Measurements from ENCODE around the gene PUS10. TPM values are rescaled to one million over a fixed set of nuclear protein-coding genes. Genes with fewer than 3 reads are reported as not detected.

PUS10 gene
- total RNA-seq, 2 donors from 2014 or later = 3.6 to 15.6 TPM

- Histone ChIP-seq H3K36me3 (replicated peaks in 1 of 2; ENCODE audit: insufficient read depth in 1 of 2, low read depth in 2 of 2) (no peaks in the 10 kb centered on the region), H3K4me1 (peaks cover 13% of the 10 kb centered on the region), H3K27ac (no peak overlapping the region), H3K27me3 (no peaks in the 10 kb centered on the region), H3K9me3 (no peaks in the 10 kb centered on the region), H3K4me3 (no peak overlapping the region)
- intact Hi-C loops (cut with DNase I) = no loop called here
- no peak for TF ChIP-seq CTCF (IDR thresholded peaks at IDR 0.05)
- no peak for TF ChIP-seq POLR2A (IDR thresholded peaks at IDR 0.05)
- ATAC-seq = no peak
- no peak for DNase-seq
- 84 to 87% methylated on average over 4 of the region's 4 CpGs for WGBS, 2 donors
Measured at GRCh38 chr2:60979231-60979630, 38.8 kb downstream of the PUS10 start.

- TF ChIP-seq CTCF (IDR thresholded peaks at IDR 0.05) (no peak), POLR2A (IDR thresholded peaks at IDR 0.05) (no peak)
- Histone ChIP-seq H3K4me1 (peaks cover 13% of the 10 kb centered on the region), H3K4me3 (no peak overlapping the region), H3K27ac (no peak overlapping the region), H3K27me3 (no peaks in the 10 kb centered on the region), H3K36me3 (replicated peaks in 1 of 2; ENCODE audit: insufficient read depth in 1 of 2, low read depth in 2 of 2) (no peaks in the 10 kb centered on the region), H3K9me3 (no peaks in the 10 kb centered on the region)
- DNase-seq = no peak
- intact Hi-C loops (cut with DNase I) = no loop called here
- no peak for ATAC-seq
- WGBS, 2 donors = 92 to 100% methylated on average over 1 of the region's 1 CpG
Measured at GRCh38 chr2:60977562-60977895, 40.5 kb downstream of the PUS10 start.

- Histone ChIP-seq H3K27me3 (no peaks in the 10 kb centered on the region), H3K9me3 (no peaks in the 10 kb centered on the region), H3K4me1 (peaks cover 13% of the 10 kb centered on the region), H3K4me3 (no peak overlapping the region), H3K36me3 (replicated peaks in 1 of 2; ENCODE audit: insufficient read depth in 1 of 2, low read depth in 2 of 2) (no peaks in the 10 kb centered on the region), H3K27ac (peak overlapping the region in 1 of 4 donors; percentile 34)
- TF ChIP-seq CTCF (IDR thresholded peaks at IDR 0.05) = no peak
- TF ChIP-seq POLR2A (IDR thresholded peaks at IDR 0.05) = no peak
- ATAC-seq (peak; percentile 42), DNase-seq (no peak)
- WGBS, 2 donors = 57 to 63% methylated on average over 5 of the region's 5 CpGs
- intact Hi-C loops (cut with DNase I) = no loop called here
Measured at GRCh38 chr2:60976875-60977561, 41.0 kb downstream of the PUS10 start.

- Histone ChIP-seq H3K36me3 (replicated peaks in 1 of 2; ENCODE audit: insufficient read depth in 1 of 2, low read depth in 2 of 2) (no peaks in the 10 kb centered on the region), H3K9me3 (no peaks in the 10 kb centered on the region), H3K27me3 (no peaks in the 10 kb centered on the region), H3K4me3 (no peak overlapping the region), H3K27ac (peak overlapping the region in 1 of 4 donors; percentile 34), H3K4me1 (peaks cover 13% of the 10 kb centered on the region)
- TF ChIP-seq CTCF (IDR thresholded peaks at IDR 0.05) = no peak
- no peak for TF ChIP-seq POLR2A (IDR thresholded peaks at IDR 0.05)
- 76% methylated on average over 3 of the region's 3 CpGs for WGBS, 2 donors
- ATAC-seq (no peak), DNase-seq (no peak)
- intact Hi-C loops (cut with DNase I) = no loop called here
Measured at GRCh38 chr2:60976256-60976850, 41.7 kb downstream of the PUS10 start.

GRCh38 chr2:60974652-60975051 lies 43.4 kb downstream of the PUS10 start:
- intact Hi-C loops (cut with DNase I) = no loop called here
- Histone ChIP-seq H3K9me3 (no peaks in the 10 kb centered on the region), H3K36me3 (replicated peaks in 1 of 2; ENCODE audit: insufficient read depth in 1 of 2, low read depth in 2 of 2) (no peaks in the 10 kb centered on the region), H3K4me1 (peaks cover 13% of the 10 kb centered on the region), H3K27me3 (no peaks in the 10 kb centered on the region), H3K4me3 (no peak overlapping the region), H3K27ac (no peak overlapping the region)
- no peak for DNase-seq
- WGBS, 2 donors = 97 to 100% methylated on average over 10 to 16 of the region's 16 CpGs
- ATAC-seq = no peak
- no peak for TF ChIP-seq CTCF (IDR thresholded peaks at IDR 0.05)
- TF ChIP-seq POLR2A (IDR thresholded peaks at IDR 0.05) = no peak

Data from body of pancreas (tissue), 4 donors.